ENCODE measurements around the gene NTRK3.

The NTRK3 gene

GRCh38 chr15:88139936-88140335, 116.6 kb downstream of the NTRK3 start:
- H3K4me3 ChIP-seq (ENCODE audit: low read depth in 1 of 2, low read length in 2 of 2): no peak overlapping the region
- no peaks in the 10 kb centered on the region for H3K36me3 ChIP-seq (ENCODE audit: control insufficient read depth in 1 of 2, insufficient read depth in 2 of 2, low read length in 2 of 2)
- no peaks in the 10 kb centered on the region for H3K4me1 ChIP-seq (ENCODE audit: control insufficient read depth in 1 of 2, insufficient read depth in 2 of 2, low read length in 2 of 2)
- H3K27ac ChIP-seq (ENCODE audit: low read length): no peak overlapping the region
- H3K27me3 ChIP-seq (ENCODE audit: low read depth, low read length): no peaks in the 10 kb centered on the region
- H3K9me3 ChIP-seq (ENCODE audit: control insufficient read depth in 1 of 2, low read length in 2 of 2): no peaks in the 10 kb centered on the region

DNA sequence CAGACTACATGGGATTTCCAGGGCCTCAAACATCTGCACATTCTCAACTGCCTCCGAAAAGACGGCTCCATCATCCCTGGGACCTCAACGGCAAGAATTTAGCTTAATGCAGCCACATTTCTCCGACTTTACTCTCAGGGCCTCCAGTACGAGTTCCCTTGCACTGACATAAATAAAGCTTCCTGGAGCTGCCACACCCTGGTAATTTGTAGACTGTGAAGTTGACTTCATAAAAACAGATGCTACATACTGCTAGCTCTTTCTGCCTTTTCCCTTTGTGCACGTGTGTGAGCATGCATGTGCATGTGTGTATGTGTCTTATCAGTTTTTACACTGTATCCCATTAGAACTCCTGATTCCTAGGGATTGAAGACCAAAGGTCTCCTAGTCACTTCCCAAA, 122.7 kb downstream of the NTRK3 start:
- no peaks in the 10 kb centered on the region for H3K36me3 ChIP-seq (ENCODE audit: control insufficient read depth in 1 of 2, insufficient read depth in 2 of 2, low read length in 2 of 2)

DNA sequence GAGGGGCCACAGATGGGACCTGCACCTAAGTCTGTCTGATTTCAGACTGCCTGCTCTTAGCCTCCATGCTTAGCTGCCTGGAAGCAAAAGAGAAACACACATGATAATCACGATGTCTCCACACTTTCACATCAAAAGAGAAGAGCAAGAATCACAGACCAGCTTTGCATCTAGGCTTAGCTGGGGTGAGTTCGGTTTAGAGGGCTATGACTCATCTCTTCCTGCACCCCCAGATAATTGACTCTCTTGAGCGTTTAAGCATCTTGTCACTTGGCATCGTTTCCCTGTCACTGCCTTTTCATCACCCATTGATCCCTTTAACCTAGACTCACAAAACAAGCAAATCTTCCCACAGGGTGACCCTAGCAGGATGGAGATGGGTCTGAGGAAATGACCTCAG, 124.0 kb downstream of the NTRK3 start:
- no peak overlapping the region for H3K4me3 ChIP-seq (ENCODE audit: low read depth in 1 of 2, low read length in 2 of 2)
- no peak overlapping the region for H3K27ac ChIP-seq (ENCODE audit: low read length)
- H3K27me3 ChIP-seq (ENCODE audit: low read depth, low read length): no peaks in the 10 kb centered on the region
- H3K9me3 ChIP-seq (ENCODE audit: control insufficient read depth in 1 of 2, low read length in 2 of 2): no peaks in the 10 kb centered on the region
- H3K4me1 ChIP-seq (ENCODE audit: control insufficient read depth in 1 of 2, insufficient read depth in 2 of 2, low read length in 2 of 2): no peaks in the 10 kb centered on the region
- H3K36me3 ChIP-seq (ENCODE audit: control insufficient read depth in 1 of 2, insufficient read depth in 2 of 2, low read length in 2 of 2): no peaks in the 10 kb centered on the region

More for the DNA sequence above, 122.7 kb downstream of the NTRK3 start:
- Histone ChIP-seq H3K4me3 (ENCODE audit: low read depth in 1 of 2, low read length in 2 of 2) (no peak overlapping the region), H3K4me1 (ENCODE audit: control insufficient read depth in 1 of 2, insufficient read depth in 2 of 2, low read length in 2 of 2) (no peaks in the 10 kb centered on the region), H3K27me3 (ENCODE audit: low read depth, low read length) (no peaks in the 10 kb centered on the region), H3K9me3 (ENCODE audit: control insufficient read depth in 1 of 2, low read length in 2 of 2) (no peaks in the 10 kb centered on the region), H3K27ac (ENCODE audit: low read length) (no peak overlapping the region)

DNA sequence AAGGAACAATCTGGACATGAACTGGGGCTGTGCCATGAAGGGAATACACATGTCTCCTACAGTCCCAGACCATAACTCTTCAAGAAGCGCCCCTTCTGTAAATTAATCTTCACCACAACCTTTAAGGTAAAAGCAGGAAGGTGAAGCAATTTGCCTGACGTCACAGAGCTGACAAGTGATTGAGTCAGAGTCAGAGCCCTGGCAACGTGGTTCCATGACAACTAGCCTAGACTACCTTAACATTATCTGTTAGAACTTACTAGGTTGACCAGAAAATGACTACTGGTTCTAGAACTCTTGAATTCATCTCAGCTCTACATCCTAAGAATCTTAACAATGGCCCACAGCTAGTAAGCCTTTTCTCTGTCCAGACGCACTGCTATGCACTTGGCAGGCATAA, 124.6 kb downstream of the NTRK3 start:
- no peaks in the 10 kb centered on the region for H3K9me3 ChIP-seq (ENCODE audit: control insufficient read depth in 1 of 2, low read length in 2 of 2)
- H3K27ac ChIP-seq (ENCODE audit: low read length): no peak overlapping the region
- H3K4me1 ChIP-seq (ENCODE audit: control insufficient read depth in 1 of 2, insufficient read depth in 2 of 2, low read length in 2 of 2): no peaks in the 10 kb centered on the region

GRCh38 chr15:88127432-88127790, 129.1 kb downstream of the NTRK3 start:
- no peaks in the 10 kb centered on the region for H3K27me3 ChIP-seq (ENCODE audit: low read depth, low read length)
- H3K4me1 ChIP-seq (ENCODE audit: control insufficient read depth in 1 of 2, insufficient read depth in 2 of 2, low read length in 2 of 2): no peaks in the 10 kb centered on the region
- no peak overlapping the region for H3K4me3 ChIP-seq (ENCODE audit: low read depth in 1 of 2, low read length in 2 of 2)
- H3K9me3 ChIP-seq (ENCODE audit: control insufficient read depth in 1 of 2, low read length in 2 of 2): no peaks in the 10 kb centered on the region
- H3K36me3 ChIP-seq (ENCODE audit: control insufficient read depth in 1 of 2, insufficient read depth in 2 of 2, low read length in 2 of 2): no peaks in the 10 kb centered on the region
- no peak overlapping the region for H3K27ac ChIP-seq (ENCODE audit: low read length)

More for the DNA sequence above, 124.6 kb downstream of the NTRK3 start:
- Histone ChIP-seq H3K36me3 (ENCODE audit: control insufficient read depth in 1 of 2, insufficient read depth in 2 of 2, low read length in 2 of 2) (no peaks in the 10 kb centered on the region), H3K4me3 (ENCODE audit: low read depth in 1 of 2, low read length in 2 of 2) (no peak overlapping the region), H3K27me3 (ENCODE audit: low read depth, low read length) (no peaks in the 10 kb centered on the region)

DNA sequence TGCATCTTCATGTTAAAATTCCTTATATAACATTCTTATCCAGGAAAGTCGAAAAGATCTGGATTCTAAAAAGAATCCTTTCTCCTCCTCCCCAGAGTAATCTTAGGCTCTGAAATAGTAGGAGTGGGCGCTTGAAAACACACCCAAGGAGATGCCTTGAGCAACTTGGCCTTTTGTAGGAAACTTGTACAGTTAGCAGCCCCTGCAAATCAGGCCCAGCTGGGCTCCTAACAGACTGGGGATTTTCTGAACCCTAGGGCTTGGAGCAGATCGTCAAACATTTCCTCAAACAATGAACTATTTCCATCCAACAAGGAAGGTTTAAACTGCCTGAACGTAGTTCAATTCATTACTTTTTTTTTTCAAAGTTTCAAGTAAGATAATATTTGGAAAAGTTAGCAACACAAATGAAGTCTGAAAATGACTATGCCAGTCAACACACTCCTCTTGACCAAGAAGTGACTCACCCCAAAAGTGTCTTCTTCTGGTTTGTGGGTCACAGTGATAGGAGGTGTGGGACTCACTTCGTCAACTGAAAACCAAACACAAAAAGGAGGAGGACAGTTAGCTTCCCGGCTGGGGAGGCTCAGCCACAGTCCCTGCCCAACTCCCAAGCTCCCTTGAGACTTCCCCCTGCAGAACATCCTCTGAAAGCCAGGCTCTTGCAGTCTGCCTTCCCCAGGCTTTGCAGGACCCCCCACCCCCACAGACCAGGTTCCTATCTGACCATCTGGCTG, 129.7 kb downstream of the NTRK3 start:
- H3K36me3 ChIP-seq (ENCODE audit: control insufficient read depth in 1 of 2, insufficient read depth in 2 of 2, low read length in 2 of 2): no peaks in the 10 kb centered on the region
- H3K4me3 ChIP-seq (ENCODE audit: low read depth in 1 of 2, low read length in 2 of 2): no peak overlapping the region
- H3K27me3 ChIP-seq (ENCODE audit: low read depth, low read length): no peaks in the 10 kb centered on the region
- H3K27ac ChIP-seq (ENCODE audit: low read length): no peak overlapping the region
- H3K9me3 ChIP-seq (ENCODE audit: control insufficient read depth in 1 of 2, low read length in 2 of 2): no peaks in the 10 kb centered on the region
- no peaks in the 10 kb centered on the region for H3K4me1 ChIP-seq (ENCODE audit: control insufficient read depth in 1 of 2, insufficient read depth in 2 of 2, low read length in 2 of 2)

- Histone ChIP-seq H3K4me3 (ENCODE audit: low read depth in 1 of 2, low read length in 2 of 2) (no peak overlapping the region), H3K27me3 (ENCODE audit: low read depth, low read length) (no peaks in the 10 kb centered on the region), H3K4me1 (ENCODE audit: control insufficient read depth in 1 of 2, insufficient read depth in 2 of 2, low read length in 2 of 2) (no peaks in the 10 kb centered on the region), H3K27ac (ENCODE audit: low read length) (no peak overlapping the region), H3K9me3 (ENCODE audit: control insufficient read depth in 1 of 2, low read length in 2 of 2) (no peaks in the 10 kb centered on the region), H3K36me3 (ENCODE audit: control insufficient read depth in 1 of 2, insufficient read depth in 2 of 2, low read length in 2 of 2) (no peaks in the 10 kb centered on the region)
These were observed 131.0 kb downstream of the NTRK3 start for GRCh38 chr15:88125576-88125975.

DNA sequence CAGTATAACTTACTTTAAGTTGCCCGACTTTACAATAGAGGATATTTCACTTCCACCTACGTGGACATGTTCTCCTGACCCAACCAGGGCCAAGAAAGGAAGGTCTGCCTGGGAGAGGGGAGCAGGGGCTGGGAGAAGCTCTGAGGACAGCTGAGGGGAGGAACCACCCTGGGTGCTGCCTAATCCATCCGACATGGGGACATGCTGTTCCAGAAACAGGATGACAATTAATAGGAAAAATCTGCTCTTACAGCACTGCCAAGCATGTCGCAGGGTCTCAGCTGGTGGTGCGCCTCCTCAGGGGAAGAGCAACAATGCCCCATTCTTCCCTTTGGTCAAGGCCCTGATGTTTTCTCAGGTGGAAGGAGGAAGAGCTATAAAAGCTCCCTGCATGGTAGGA, 132.3 kb downstream of the NTRK3 start:
- Histone ChIP-seq H3K4me1 (ENCODE audit: control insufficient read depth in 1 of 2, insufficient read depth in 2 of 2, low read length in 2 of 2) (no peaks in the 10 kb centered on the region), H3K9me3 (ENCODE audit: control insufficient read depth in 1 of 2, low read length in 2 of 2) (no peaks in the 10 kb centered on the region), H3K36me3 (ENCODE audit: control insufficient read depth in 1 of 2, insufficient read depth in 2 of 2, low read length in 2 of 2) (no peaks in the 10 kb centered on the region), H3K27me3 (ENCODE audit: low read depth, low read length) (no peaks in the 10 kb centered on the region), H3K4me3 (ENCODE audit: low read depth in 1 of 2, low read length in 2 of 2) (no peak overlapping the region), H3K27ac (ENCODE audit: low read length) (no peak overlapping the region)

DNA sequence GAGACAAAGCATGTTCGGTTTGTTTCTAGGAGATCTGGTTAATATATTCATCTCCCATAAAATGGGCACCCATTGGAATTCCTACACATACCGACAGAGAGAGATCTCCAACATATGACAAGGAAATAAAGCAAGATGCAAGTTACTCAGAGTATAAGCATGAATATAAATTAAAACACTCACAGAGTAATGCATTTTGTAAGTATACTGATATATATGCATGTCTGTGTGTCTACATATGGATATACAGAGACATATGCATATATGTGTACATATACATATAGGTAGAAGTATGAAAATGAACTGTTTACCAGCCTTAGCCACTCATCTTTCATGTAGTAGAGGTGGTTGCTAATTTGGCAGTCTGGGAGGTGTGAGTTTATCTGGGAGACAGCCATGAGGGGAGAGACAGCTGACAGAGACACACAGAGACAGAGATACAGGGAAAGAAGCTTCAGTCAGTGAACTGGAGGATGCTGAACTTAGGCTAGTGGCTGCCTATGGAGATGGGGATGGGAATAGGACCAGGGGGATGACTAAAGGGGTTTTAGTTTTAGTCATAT, 134.5 kb downstream of the NTRK3 start:
- H3K27ac ChIP-seq (ENCODE audit: low read length): no peak overlapping the region
- H3K36me3 ChIP-seq (ENCODE audit: control insufficient read depth in 1 of 2, insufficient read depth in 2 of 2, low read length in 2 of 2): no peaks in the 10 kb centered on the region
- no peak overlapping the region for H3K4me3 ChIP-seq (ENCODE audit: low read depth in 1 of 2, low read length in 2 of 2)
- no peaks in the 10 kb centered on the region for H3K9me3 ChIP-seq (ENCODE audit: control insufficient read depth in 1 of 2, low read length in 2 of 2)
- H3K27me3 ChIP-seq (ENCODE audit: low read depth, low read length): no peaks in the 10 kb centered on the region
- no peaks in the 10 kb centered on the region for H3K4me1 ChIP-seq (ENCODE audit: control insufficient read depth in 1 of 2, insufficient read depth in 2 of 2, low read length in 2 of 2)

DNA sequence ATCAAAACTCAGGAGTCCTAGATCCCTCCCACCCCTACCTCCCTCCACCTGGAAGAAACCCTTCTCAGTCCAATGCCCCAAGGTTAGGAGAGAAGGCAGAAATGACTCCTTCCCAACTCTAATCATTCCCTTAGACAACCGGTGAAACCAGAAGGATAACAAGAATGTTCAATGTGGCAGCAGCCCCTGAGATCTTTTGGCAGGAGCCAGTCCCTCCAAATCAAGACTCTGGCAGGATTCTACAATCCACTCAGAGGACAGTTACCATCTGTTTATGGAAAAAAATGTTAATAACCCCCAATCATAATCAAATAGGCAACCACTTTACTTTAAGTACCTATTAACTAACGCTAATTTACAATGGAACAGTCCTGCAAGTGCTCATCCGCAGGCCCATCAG, 136.5 kb downstream of the NTRK3 start:
- Histone ChIP-seq H3K36me3 (ENCODE audit: control insufficient read depth in 1 of 2, insufficient read depth in 2 of 2, low read length in 2 of 2) (no peaks in the 10 kb centered on the region), H3K4me3 (ENCODE audit: low read depth in 1 of 2, low read length in 2 of 2) (no peak overlapping the region), H3K9me3 (ENCODE audit: control insufficient read depth in 1 of 2, low read length in 2 of 2) (no peaks in the 10 kb centered on the region), H3K27me3 (ENCODE audit: low read depth, low read length) (no peaks in the 10 kb centered on the region), H3K4me1 (ENCODE audit: control insufficient read depth in 1 of 2, insufficient read depth in 2 of 2, low read length in 2 of 2) (no peaks in the 10 kb centered on the region), H3K27ac (ENCODE audit: low read length) (no peak overlapping the region)

DNA sequence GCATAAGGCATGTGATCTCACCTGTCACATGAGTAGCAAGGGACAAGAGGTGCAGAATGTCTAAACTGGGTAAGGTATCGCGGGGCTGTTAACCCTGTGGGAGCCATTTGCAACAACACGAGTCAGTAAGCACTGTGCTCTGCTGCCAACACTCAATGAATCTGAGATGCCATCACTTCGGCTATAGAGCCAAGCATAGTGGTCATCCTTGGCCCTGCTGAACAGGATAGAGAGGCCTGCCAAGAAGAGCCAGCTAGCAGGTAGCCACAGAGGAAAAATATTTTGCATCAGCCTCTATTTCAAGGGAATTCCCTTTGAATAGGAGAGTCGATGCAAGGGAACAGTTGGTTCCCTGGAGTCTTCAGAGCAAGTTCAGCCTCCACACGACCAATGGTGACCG, 137.8 kb downstream of the NTRK3 start:
- no peaks in the 10 kb centered on the region for H3K9me3 ChIP-seq (ENCODE audit: control insufficient read depth in 1 of 2, low read length in 2 of 2)
- no peak overlapping the region for H3K27ac ChIP-seq (ENCODE audit: low read length)
- no peaks in the 10 kb centered on the region for H3K27me3 ChIP-seq (ENCODE audit: low read depth, low read length)
- H3K36me3 ChIP-seq (ENCODE audit: control insufficient read depth in 1 of 2, insufficient read depth in 2 of 2, low read length in 2 of 2): no peaks in the 10 kb centered on the region
- H3K4me3 ChIP-seq (ENCODE audit: low read depth in 1 of 2, low read length in 2 of 2): no peak overlapping the region
- H3K4me1 ChIP-seq (ENCODE audit: control insufficient read depth in 1 of 2, insufficient read depth in 2 of 2, low read length in 2 of 2): no peaks in the 10 kb centered on the region

- H3K4me3 ChIP-seq (ENCODE audit: low read depth in 1 of 2, low read length in 2 of 2): no peak overlapping the region
- H3K9me3 ChIP-seq (ENCODE audit: control insufficient read depth in 1 of 2, low read length in 2 of 2): no peaks in the 10 kb centered on the region
- H3K4me1 ChIP-seq (ENCODE audit: control insufficient read depth in 1 of 2, insufficient read depth in 2 of 2, low read length in 2 of 2): no peaks in the 10 kb centered on the region
- H3K27ac ChIP-seq (ENCODE audit: low read length): no peak overlapping the region
- H3K36me3 ChIP-seq (ENCODE audit: control insufficient read depth in 1 of 2, insufficient read depth in 2 of 2, low read length in 2 of 2): no peaks in the 10 kb centered on the region
- no peaks in the 10 kb centered on the region for H3K27me3 ChIP-seq (ENCODE audit: low read depth, low read length)
These were observed 138.5 kb downstream of the NTRK3 start for GRCh38 chr15:88118035-88118434.
